Astrocyte (in vitro differentiated cells and primary cell): ENCODE results near the gene CHRNA4.

ENCODE experiments used
- EZH2 ChIP-seq: IDR thresholded peaks from 2 replicates; pipeline ENCODE4 v1.6.1; 2012; ENCODE audit warnings: mild to moderate bottlenecking, low read length, inconsistent platforms; ENCODE audit not compliant: insufficient read depth
- TF ChIP-seq, protein P1 (sequence below): IDR thresholded peaks from 2 replicates; pipeline ENCODE4 v1.5.1; 2011; ENCODE audit warnings: low read depth, mild to moderate bottlenecking, inconsistent platforms, low read length, moderate library complexity; ENCODE audit not compliant: insufficient read depth

DNA sequence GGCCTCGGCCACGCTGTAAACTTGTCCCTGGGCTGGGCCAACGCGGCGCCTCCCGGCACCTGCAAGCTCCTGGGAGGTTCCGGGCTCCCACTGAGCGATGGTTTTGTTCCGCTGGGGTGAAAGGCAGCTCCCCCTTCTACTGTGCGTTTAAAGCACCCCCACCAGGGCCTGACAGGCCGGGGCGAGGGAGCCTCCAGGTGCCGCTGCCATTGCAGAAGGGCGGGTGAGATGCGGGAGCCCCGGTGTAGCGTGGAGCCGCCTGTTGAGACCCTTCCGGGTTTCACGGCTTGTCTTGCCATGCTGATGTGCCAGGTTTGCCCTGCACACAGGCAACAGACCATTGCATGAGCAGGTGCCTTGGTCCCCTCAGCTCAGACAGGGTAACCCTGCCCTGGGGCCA is 65.3 kb downstream of the CHRNA4 start:
- TF ChIP-seq, protein P1, sequence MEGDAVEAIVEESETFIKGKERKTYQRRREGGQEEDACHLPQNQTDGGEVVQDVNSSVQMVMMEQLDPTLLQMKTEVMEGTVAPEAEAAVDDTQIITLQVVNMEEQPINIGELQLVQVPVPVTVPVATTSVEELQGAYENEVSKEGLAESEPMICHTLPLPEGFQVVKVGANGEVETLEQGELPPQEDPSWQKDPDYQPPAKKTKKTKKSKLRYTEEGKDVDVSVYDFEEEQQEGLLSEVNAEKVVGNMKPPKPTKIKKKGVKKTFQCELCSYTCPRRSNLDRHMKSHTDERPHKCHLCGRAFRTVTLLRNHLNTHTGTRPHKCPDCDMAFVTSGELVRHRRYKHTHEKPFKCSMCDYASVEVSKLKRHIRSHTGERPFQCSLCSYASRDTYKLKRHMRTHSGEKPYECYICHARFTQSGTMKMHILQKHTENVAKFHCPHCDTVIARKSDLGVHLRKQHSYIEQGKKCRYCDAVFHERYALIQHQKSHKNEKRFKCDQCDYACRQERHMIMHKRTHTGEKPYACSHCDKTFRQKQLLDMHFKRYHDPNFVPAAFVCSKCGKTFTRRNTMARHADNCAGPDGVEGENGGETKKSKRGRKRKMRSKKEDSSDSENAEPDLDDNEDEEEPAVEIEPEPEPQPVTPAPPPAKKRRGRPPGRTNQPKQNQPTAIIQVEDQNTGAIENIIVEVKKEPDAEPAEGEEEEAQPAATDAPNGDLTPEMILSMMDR, result no peak
- TF ChIP-seq EZH2, result peak; percentile 24
